T-helper 1 cell treated with Interleukin-12 subunit alpha and Interleukin-12 subunit beta and Interleukin-4 antibody, amounts not matched to agents 30 ng/mL and 1 ng/mL, for 36 hours (primary cell): ENCODE results near the gene ENDOV. TPM values are rescaled to one million over a fixed set of nuclear protein-coding genes. Genes with fewer than 3 reads are reported as not detected.

Experiments used
- intact Hi-C: fragments of 100-400 bp; cut with micrococcal nuclease; formaldehyde crosslinking; loops from one replicate; pipeline ENCODE4 v1.15.1; 2024
- total RNA-seq: library from RNA; stranded (reverse); gene quantifications from 2 replicates; pipeline ENCODE4 v1.2.3, GENCODE V29; 2022

Gene ENDOV
- total RNA-seq, 1 donor from 2014 or later, result 16.7 TPM

GRCh38 chr17:80413771-80414507 is 1.0 kb upstream of the ENDOV start:
- intact Hi-C loops, result no loop called here

GRCh38 chr17:80414508-80414802 is 512 bp upstream of the ENDOV start:
- intact Hi-C loops, result no loop called here

GRCh38 chr17:80415626-80416137 is 715 bp downstream of the ENDOV start:
- intact Hi-C loops, result loop anchor here (1.0 kb wide), 3 partner anchors 39 to 314 kb away; partner anchors contain the start of genes EIF4A3 and GAA

- intact Hi-C loops, result no loop called here
Measured at GRCh38 chr17:80416260-80416939, 1.4 kb downstream of the ENDOV start.

- intact Hi-C loops, result no loop called here
Measured at GRCh38 chr17:80416940-80417293, 1.9 kb downstream of the ENDOV start.

GRCh38 chr17:80418589-80418988 is 3.6 kb downstream of the ENDOV start:
- intact Hi-C loops, result no loop called here

- intact Hi-C loops, result no loop called here
Measured at GRCh38 chr17:80419255-80419654, 4.3 kb downstream of the ENDOV start.

- intact Hi-C loops, result no loop called here
Measured at GRCh38 chr17:80421381-80422090, 6.6 kb downstream of the ENDOV start.

GRCh38 chr17:80422276-80422675 is 7.3 kb downstream of the ENDOV start:
- intact Hi-C loops, result no loop called here

GRCh38 chr17:80422981-80423380 is 8.0 kb downstream of the ENDOV start:
- intact Hi-C loops, result no loop called here

- intact Hi-C loops, result no loop called here
Measured at GRCh38 chr17:80423536-80424225, 8.7 kb downstream of the ENDOV start.

GRCh38 chr17:80424261-80424660 is 9.3 kb downstream of the ENDOV start:
- intact Hi-C loops, result no loop called here

- intact Hi-C loops, result loop anchor here (5.0 kb wide), 1 partner anchor 52 kb away; the partner anchor contains the start of gene NPTX1
Measured at GRCh38 chr17:80424878-80425765, 10.2 kb downstream of the ENDOV start.

GRCh38 chr17:80425835-80426426 is 11.0 kb downstream of the ENDOV start:
- intact Hi-C loops, result loop anchor here (5.0 kb wide), 1 partner anchor 51 kb away; the partner anchor contains the start of gene NPTX1

- intact Hi-C loops, result loop anchor here (1.0 to 5.0 kb wide), 7 partner anchors 51 to 675 kb away; partner anchors contain the start of gene NPTX1
Measured at GRCh38 chr17:80426671-80427326, 11.8 kb downstream of the ENDOV start.

GRCh38 chr17:80427366-80428282 is 12.7 kb downstream of the ENDOV start:
- intact Hi-C loops, result loop anchor here (1.0 to 5.0 kb wide), 7 partner anchors 50 to 674 kb away; partner anchors contain the start of gene NPTX1

GRCh38 chr17:80428363-80428762 is 13.4 kb downstream of the ENDOV start:
- intact Hi-C loops, result loop anchor here (5.0 kb wide), 1 partner anchor 49 kb away; the partner anchor contains the start of gene NPTX1

GRCh38 chr17:80428796-80429195 is 13.8 kb downstream of the ENDOV start:
- intact Hi-C loops, result loop anchor here (5.0 kb wide), 1 partner anchor 49 kb away; the partner anchor contains the start of gene NPTX1
